AG09319 (cell line): ENCODE results near the gene ODAPH.
A peak's percentile ranks its signal among the peaks of the same experiment; 100 is the strongest.
"Not testable (repeated sequence)": the region's sequence is repeated elsewhere in the genome, so short reads cannot be mapped to it uniquely, and the experiment has no call there.

Experiments used
- DNase-seq: peaks from one replicate; pipeline ENCODE4 v3.0.0-alpha.2; 2010; ENCODE audit warnings: low read depth; ENCODE audit errors: extremely low read depth
- CTCF ChIP-seq: IDR thresholded peaks from 2 replicates; pipeline ENCODE4 v1.5.1; 2011; ENCODE audit warnings: low read depth, mild to moderate bottlenecking, inconsistent platforms, low read length, moderate library complexity

Gene ODAPH

GRCh38 chr4:75555294-75556164 lies at the start of gene ODAPH:
ODAPH (plus strand) TSS chr4:75556066; CDS start chr4:75556083, 17 bp downstream.
- DNase-seq, result no peak
- TF ChIP-seq CTCF, result no peak

- DNase-seq, result not testable (repeated sequence)
Observed at GRCh38 chr4:75509592-75509991, 46.3 kb upstream of the ODAPH start.

GRCh38 chr4:75511841-75512240 lies 44.0 kb upstream of the ODAPH start:
- no peak for TF ChIP-seq CTCF
- no peak for DNase-seq

GRCh38 chr4:75512386-75513211 lies 43.3 kb upstream of the ODAPH start:
- no peak for TF ChIP-seq CTCF
- DNase-seq, result no peak

GRCh38 chr4:75513526-75514130 lies 42.2 kb upstream of the ODAPH start:
- no peak for TF ChIP-seq CTCF
- no peak for DNase-seq

GRCh38 chr4:75514131-75514948 lies 41.5 kb upstream of the ODAPH start, which contains the start of the genes RCHY1 and THAP6:
RCHY1 (minus strand) TSS chr4:75514403; CDS start chr4:75514286, 117 bp downstream.
THAP6 (plus strand) TSS chr4:75514473; CDS start chr4:75515453, 980 bp downstream.
- peak; percentile 85 for DNase-seq
- TF ChIP-seq CTCF, result no peak; the same call in 1 of the 2 replicates
